NCI-H524 treated with DMSO at 0.1 percent for 48 hours (cell line): ENCODE data around the gene RELT.
"Not testable (repeated sequence)": the region's sequence is repeated elsewhere in the genome, so short reads cannot be mapped to it uniquely, and the experiment has no call there.

Experiments
- DNase-seq: peaks from one replicate; lab custom pipeline; 2025; lab: John Stamatoyannopoulos, UW

The RELT gene

DNA sequence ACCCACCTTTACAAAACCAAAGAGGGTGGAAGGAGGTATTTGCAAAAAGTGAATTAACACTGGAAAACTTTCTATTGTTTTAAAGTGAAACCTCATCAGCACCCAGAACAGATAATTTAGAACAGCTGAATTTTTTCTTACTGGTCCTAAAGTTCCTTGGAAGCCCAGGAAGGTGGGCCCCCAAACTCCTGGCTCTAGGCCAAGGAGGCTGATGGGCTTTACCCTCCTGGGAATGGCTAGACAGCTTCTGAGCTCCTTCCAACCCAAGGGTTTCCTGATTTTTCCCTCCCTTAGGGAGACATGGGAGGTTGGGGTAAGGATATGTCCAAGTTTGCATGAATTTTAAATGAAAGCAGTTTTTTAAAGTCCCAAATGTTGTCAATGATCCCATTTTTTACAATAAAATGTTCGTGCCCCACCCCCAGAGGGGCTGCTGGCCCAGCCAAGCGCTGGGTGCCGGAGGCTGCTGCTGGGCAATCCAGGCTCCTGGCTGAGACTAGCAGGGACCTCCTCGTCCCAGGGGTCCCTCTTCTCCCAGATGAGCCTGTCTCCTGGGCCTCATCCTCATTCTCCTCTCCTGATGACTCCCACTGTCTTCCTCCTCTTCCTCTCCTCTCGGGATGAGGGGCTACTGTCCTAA lies 28.4 kb downstream of the RELT start:
- no peak for DNase-seq

DNA sequence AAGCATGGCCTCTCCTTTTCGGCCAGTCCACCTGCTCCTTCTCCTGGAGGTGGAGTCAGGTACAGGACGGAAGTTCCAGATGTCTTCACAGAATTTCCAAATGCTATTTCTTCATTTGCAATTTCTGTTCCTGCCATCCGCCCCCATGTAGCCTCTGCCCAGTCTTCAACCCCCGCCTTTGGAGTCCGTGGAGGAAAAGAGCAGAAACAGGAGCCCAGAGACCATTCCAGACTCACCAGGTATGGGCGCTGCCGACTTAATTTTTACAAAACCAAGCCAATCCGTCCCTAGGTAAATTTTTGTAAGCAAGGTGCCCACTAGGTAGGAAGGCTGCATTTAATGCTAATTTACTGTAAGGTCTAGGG lies 28.9 kb downstream of the RELT start:
- DNase-seq = no peak

DNA sequence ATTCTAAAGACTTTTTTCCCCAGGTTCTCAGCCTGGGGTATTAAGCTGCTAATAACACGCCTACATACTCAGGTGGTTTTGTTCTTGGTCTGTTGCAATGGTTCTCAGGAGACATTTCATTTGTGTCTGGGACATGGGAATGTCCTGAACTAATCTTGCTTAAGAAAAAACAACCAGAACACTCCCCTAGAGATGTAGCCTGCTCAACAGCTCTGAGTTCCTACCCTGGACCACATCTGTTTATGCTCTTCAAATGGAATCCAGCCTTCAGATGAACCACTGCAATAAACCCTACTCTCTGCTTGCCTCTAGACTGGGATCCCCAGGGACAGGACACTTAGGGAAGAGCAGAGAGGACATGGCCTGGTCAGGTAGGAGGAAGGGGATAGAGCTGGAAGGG lies 29.9 kb downstream of the RELT start:
- no peak for DNase-seq

DNA sequence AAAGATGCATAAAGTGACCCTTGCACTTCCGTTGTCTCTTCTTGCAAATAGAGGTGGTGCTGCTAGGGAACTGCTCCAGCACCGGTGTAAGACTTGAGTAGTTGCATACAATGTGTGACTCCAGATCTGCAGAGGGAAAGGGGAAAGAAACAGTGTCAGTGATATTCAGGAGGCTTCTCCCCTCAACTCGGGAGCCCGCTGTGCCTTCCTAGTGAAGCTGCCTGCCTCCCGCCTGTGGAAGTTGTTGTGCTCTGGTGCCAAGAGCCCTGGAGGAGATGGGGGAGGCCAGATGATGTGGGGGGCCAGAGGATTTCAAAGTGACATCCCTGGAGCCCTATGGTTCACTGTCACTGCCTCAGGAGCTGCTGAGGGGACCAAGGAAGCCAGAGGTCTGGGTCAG lies 30.4 kb downstream of the RELT start:
- DNase-seq = no peak

DNA sequence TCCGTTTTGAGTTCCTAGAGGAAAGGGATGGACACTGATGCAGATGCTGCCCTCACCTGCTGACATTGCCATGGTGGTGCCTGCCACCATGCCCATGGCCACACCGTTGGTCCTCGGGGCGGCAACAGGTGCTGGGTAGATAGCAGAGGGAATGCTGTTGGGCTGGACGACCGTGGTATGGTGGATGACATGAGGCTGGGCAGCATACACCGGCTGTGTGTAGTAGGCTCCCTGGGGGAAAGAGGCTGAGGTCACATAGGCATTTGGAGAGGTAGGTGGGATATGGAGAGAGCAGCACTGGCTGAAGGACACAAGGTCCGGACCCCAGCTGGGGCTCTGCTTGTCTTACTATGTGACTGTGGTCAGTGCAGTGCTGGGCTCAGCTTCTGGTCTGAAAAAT lies 33.2 kb downstream of the RELT start:
- DNase-seq = no peak

DNA sequence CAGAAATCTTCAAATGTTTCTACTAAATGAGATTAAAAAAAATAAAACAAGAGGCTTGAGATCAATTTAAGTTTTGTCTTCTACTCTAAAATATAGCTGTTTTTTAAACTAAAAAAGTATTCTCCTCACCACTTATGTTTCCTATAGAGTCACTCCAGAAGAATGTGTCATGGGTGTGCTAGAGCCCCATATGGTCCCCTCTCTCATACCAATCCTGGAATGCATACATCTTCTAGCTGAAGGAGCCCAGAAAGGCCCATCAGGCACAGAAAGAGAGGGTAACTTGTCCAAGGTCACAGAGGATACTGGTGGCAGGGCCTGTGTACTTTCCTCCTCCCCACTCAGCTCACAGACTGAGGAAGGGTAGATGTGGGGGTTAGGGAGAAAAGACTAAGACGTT lies 34.4 kb downstream of the RELT start:
- no peak for DNase-seq

DNA sequence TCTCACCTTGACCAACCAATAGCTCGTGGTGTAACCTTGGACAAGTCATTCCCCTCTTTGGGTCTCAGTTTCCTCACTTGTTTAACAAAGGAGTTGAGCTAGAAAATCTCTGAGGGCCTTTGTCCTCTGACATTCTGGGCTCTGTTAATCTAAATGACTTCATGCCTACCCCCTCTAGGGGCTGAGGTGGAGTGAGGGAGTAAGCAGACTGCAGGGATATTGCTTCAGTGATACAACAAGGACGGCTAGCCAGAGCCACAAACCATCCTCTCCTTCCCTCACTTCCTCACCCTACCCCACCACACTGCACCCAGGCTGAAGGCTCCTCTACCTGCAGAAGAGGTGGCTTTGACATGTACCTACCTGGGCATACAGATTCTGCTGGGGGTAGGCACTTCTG lies 34.8 kb downstream of the RELT start:
- no peak for DNase-seq

DNA sequence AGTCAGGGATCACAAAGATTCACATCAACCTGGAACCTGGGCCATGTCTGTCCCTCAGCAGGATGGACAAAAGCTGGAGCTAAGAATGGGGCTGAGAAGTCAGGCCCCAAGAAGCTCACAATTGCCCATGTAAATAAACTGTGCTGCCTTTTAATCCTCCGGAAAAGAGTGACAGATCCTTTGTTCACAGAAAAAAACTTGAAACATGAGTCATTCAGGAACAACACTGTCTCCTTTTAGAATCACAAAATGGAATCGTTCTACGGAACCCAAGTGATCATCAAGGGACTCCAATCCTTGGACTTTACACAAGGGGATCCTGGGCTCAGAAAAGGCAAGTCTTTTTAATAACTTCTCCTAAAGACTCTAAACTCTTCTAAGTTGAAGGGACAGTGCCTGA lies 36.1 kb downstream of the RELT start:
- no peak for DNase-seq

DNA sequence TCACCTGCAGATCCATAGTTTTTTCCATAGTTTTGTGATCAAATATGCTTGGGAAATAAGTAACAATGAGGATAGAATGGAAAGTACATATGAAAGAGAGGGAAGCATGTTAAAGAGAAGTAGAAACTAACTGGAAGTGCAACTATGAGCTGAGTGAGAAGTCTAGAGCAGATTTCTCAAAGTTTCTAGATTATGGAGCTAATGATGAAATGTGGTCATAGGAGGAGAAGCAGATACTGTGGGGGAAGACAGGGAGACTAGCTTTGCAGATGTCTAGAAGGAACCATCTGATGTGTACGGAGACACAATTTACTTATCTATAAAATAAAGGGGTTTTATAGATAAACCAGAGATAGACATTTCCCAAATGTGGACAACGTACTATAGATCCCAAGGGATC lies 37.1 kb downstream of the RELT start:
- no peak for DNase-seq

DNA sequence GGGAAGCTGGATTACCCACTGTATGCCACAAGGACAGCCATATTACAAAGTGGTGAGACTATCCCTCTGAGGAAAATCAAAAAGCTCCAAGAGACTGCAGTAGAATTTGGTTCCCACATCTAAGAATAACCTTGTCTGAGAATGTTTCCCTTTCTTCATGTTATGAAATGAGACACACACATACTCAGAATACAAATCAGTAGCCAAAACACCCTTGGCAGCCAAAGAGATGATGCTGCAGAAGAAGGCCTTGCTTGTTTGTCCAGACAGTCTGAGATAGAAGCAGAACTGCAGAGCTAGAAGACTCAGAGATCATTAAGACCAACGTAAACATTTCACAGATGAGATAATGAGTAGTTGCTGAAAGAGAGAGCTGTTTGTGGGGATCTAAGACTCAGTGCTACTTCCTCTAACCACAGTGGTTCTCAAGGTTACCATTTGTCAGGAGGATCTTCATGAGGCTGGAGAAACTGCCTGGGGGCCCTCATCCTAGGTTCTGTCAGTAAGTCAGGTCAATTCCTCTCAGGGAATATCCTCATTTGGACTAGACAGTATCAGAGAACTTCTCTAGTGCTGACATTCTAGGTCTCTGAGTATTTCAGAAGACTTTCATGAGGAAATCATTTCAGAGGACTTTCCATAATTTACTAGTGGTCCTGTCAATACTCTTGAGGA lies 38.9 kb downstream of the RELT start:
- DNase-seq = no peak

DNA sequence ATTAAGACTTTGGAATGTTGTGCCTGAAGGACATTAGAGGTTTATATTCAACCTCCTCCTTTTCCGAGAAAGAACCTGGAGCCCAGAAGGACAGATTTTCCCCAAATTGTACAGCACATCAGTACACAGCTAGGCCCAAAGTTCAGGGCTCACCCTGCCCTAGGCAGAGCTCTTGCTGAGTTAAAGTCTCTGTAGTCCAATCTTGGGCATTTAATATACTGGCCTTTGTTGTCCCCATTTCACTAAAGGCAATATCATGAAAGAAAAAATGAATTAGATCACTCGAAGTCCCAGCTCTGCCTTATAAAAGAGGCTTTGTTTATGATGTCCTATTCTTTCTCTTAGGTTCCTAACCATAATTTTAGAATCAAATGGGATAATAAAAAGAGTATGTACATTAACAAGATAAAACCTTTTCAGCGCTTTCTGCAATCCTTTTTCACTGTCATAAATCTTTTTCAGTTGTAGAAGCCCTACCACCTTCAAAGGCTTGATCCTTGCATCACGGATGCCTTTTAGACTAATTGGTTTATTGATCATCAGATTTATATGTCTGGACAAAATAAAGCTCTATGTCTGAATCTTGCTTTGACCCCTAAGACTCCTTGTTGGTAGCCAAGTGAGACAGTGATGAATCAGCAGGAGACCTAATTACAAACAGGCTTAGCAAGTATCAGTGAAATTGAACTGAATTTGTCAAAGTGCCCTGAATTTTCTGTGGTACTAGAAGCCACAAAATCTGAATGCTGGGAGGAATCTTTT lies 39.8 kb downstream of the RELT start:
- DNase-seq = no peak

DNA sequence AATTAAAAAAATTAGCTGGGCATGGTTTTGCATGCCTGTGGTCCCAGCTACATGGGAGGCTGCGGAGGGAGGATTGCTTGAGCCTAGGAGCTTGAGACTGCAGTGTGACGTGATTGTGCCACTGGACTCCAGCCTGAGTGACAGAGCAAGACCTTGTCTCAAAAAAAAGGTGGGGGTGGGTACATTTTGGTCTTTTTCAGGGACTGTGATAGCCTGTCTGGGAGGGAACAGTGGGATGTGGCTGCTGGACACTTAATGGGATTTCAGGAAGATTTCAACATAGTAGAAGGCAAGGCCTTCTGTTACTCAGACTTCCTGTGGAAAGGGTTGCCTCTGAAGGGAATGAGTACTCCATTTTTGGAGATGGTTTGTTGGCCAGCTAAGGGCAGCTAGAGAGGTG lies 40.6 kb downstream of the RELT start:
- no peak for DNase-seq

DNA sequence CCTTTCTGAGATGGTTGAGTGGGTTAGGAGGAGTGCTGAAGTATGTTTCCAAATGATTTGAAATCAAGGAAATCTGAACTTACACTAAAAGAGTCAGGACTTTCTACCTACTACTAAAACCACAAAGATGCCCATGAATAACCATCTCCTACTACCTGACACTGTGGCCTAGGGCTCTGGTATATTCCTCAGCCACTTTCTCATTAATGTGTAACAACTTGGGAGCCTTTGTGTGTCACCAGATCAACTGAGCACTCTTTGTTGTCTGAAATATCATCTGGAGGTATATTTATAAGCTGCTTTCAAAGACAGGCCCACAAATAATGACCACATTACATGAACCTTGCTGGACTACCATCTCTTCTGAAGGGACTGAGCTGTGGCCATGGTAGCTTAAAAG lies 43.9 kb downstream of the RELT start:
- DNase-seq = no peak

DNA sequence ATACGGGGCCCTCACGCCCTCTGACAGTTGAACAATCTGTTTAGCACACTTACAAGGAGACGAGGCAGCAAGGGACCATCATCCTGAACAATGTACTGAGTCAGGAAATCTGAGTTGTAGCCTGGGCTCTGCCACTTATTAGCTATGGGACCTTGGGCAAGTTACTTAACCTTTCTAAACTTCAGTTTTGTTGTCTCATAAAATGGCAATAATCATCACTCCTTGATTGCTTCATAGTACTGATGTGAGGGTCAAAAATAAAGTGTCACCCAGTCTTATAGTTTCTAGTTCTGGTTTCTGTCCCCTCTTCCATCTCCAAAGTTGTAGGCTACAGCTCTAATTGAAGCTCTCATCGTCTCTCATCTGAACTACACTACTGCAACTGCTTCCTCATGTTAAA lies 46.7 kb downstream of the RELT start:
- no peak for DNase-seq

DNA sequence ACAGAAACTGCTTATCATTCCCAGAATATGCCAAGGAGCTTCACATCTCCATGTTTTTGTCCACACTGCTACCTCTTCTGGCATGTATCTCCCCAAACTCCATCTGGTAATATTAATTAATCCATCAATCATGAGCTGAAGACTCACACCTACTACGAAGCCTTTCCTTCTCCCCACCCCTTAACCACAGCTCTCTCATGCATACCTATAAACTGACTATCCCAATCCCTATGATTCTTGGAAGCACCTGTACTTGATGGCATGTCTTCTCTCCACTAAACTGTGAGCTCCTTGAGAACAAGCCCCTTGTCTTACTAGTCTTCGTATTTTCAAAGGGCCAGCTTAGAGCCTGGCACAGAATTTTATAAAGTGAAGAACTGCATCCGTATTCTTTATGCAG lies 47.3 kb downstream of the RELT start:
- DNase-seq = no peak

DNA sequence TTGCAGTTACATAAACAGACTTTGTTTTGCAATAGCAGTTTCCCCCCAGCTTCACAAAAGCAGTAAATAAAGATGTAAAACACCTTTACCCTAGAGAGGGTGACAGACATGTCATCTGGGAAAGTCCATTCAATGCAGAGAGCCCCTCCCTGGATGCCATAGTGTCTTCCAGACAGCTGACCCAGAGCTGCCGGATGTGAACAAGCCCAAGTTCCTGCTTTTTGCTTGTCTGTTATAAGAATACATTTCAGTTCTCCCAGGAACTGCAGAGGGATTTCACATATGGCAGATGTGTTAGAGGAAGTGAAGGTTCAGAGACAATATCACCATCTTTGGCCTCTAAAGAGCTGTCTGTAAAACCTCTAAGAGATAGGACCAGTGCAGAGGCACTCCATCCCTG lies 48.9 kb downstream of the RELT start:
- no peak for DNase-seq

DNA sequence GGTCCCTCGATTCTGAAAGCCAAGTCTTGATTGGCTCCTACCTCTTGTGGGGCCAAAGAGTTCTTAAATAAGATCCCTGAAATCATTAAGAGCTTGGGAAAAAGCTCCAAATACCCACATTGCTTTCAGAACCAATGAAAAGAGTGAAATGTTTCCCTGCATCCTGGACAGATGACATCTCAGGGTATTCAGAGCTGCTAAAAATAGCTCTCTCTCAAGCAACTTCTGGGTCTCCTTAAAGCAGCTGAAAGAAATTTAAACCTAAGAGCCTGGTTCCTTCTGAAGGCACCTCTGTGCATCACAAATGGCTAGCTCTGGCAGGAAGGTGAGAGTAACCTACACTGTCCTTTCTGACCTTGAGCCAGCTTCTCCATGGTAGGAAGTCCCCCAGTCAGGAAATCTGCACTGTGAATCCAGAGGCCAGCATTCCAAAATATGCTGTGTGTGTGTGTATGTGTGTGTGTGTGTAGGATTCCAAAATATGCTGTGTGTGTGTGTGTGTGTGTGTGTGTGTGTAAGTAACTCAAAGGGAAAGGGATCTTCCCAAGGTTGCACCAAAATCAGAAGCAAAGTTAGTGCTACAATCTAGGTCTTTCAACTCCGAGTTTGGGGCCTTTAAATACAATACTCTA lies 50.1 kb downstream of the RELT start:
- DNase-seq = no peak

DNA sequence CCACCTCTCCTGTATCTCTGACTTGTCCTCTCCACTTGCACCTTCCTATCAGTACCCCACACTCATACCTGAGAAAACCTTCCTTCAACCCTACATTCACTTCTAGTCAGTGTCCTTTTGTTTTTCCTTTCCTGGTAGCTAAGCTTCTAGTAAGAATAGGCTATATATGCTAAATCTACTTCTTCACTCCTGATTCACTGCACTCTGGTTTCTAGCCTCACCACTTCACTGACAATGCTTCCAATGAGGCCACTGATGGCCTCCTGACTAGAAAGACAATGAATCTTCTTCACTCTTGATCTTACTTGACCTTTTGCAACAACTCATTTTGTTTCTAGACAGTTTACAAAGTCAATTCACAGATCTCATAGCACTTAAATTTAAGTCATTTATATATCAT lies 52.0 kb downstream of the RELT start:
- no peak for DNase-seq

DNA sequence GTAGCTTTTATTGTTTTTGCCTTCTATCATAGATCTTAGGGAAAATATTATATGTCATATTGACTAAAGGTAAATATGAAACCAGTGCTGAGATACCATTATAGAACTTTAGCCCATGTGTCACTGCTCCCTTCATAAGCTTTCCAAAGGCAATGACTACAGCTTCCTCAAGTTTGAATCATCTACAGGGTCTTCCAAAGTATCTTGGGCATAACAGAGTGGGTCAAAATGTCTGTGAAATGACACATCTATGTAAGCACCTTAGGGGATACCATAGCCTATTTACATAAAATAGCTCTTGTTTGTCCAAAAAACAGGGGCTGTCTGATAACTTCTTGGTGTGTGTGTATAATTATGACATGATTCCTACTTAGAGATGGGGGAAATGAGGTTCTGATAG lies 52.5 kb downstream of the RELT start:
- no peak for DNase-seq

DNA sequence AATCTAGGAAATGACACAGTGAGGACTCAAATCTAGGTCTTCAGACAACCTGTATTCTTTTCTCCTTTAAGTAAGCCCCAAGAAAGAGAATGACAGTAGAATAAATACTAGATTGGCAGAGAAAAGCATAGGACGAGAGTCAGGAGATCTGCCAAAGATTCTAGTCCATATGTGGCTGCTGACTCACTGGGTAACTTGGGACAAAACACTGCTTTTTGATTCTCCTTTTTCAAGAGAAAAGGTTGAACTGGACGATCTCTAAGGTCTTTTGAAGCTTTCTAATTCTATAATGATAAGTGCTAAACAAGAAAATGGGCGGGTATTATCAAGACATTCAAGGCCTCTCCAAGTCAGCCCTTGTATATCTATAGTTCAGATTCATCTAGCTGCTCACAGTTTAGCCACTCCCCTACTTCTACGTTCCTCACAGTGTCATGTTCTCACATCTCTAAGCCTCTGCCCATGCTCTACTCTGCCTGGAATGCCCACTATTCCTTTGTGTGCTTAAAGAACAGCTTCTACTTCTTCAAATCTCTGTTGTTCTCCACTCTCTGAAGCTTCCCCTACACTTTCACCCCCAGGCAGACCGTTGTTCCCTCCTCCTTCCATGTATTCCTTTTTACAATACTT lies 53.0 kb downstream of the RELT start:
- DNase-seq = no peak

DNA sequence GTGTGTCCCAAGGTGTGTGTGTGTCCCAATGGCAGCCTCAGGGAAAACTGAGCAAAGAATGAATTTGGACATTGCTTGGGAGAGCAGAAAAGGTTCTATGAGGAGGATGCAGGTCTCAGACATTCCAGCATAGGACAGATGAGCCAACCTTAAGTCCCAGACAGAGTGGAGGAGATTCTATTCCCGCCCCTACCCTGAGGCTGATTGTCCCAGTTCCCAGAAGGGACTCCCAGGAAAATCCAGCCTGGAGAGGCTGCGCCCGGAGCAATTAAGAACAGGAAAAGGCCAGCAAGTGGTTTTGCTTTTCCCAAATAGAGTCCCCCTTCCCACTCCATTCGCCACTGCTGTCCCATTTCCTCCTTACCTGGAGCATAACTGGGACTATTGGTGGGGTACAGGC lies 54.1 kb downstream of the RELT start:
- DNase-seq = no peak

DNA sequence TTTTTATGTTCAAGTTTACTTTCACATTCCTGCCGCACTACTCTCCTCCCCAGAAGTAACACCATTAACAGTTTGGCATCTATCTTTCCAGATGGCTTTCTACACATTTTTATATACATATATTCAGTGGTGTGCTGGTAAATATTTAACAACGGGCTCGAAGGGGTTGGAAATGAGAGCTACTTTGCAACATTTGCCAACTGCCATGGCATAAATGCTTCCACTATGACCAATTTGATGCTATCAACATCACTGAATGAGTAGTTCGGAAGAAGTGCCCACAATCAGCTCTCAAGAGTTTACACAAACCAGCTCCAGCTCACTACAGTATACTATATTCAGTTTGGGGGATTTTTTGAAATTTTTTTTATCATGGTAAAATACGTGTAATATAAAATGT lies 55.2 kb downstream of the RELT start:
- no peak for DNase-seq

DNA sequence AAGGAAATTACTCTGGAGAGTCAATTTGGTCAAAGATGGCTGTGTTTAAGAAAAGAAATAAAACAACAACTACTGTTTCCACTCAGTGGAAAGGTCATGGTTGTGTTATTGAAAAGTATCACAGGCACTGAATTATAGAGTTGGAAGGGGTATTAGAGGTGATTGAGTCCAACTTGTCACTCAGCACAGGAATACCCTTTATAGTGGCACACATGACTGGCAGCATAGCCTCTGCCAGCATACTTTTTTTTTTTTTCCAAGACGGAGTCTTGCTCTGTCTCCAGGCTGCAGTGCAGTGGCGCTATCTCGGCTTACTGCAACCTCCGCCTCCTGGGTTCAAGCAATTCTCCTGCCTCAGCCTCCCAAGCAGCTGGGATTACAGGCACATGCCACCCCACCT lies 60.7 kb downstream of the RELT start:
- DNase-seq = not testable (repeated sequence)
